Sigmoid colon (tissue), 7 donors: ENCODE data around the gene FAM118B. TPM values are rescaled to one million over a fixed set of nuclear protein-coding genes. Genes with fewer than 3 reads are reported as not detected.

Source experiments
- DNase-seq: peaks from one replicate; pipeline ENCODE4 v3.0.0-alpha.2; 2019
- H3K27ac ChIP-seq, 4 donors: fragments of 200-600 bp; sonication (generic); one replicate each; pipeline ENCODE4 v1.5.1; 2016 to 2019; ENCODE audit warnings: mild to moderate bottlenecking in 1 of 4
- H3K27me3 ChIP-seq, 3 donors: fragments of 200-600 bp; sonication (generic); one replicate each; pipeline ENCODE4 v1.5.1; 2019; ENCODE audit warnings: mild to moderate bottlenecking in 1 of 3
- H3K36me3 ChIP-seq, 4 donors: fragments of 200-600 bp; sonication (generic); one replicate each; pipeline ENCODE4 v1.5.1; 2016 to 2019
- H3K4me1 ChIP-seq, 4 donors: fragments of 200-600 bp; sonication (generic); one replicate each; pipeline ENCODE4 v1.5.1; 2017 to 2019
- H3K4me3 ChIP-seq, 4 donors: fragments of 200-600 bp; sonication (generic); one replicate each; pipeline ENCODE4 v1.5.1; 2017 to 2019; ENCODE audit warnings: mild to moderate bottlenecking in 2 of 4, moderate library complexity in 1 of 4
- H3K9me3 ChIP-seq, 4 donors: fragments of 200-600 bp in 3 of 4; sonication (generic) in 3 of 4; one replicate each; pipeline versions ENCODE4 v1.5.1 to v1.6.1; 2013 to 2019
- CTCF ChIP-seq, 4 experiments: fragments of 450-650 bp in 3 of 4; fragments of 200-600 bp in 1 of 4; IDR thresholded peaks; one replicate each; pipeline ENCODE4 v1.5.1; 2016 to 2019; ENCODE audit warnings: antibody characterized with exemption in 4 of 4, mild to moderate bottlenecking in 3 of 4, moderate library complexity in 2 of 4
- EP300 ChIP-seq, 4 donors: sonication (generic); formaldehyde crosslinking; IDR thresholded peaks; one replicate each; pipeline ENCODE4 v1.6.1; 2017; ENCODE audit warnings: antibody characterized with exemption in 4 of 4
- POLR2A ChIP-seq, 2 donors: fragments of 450-650 bp; IDR thresholded peaks; one replicate each; pipeline ENCODE4 v1.6.1; 2016; ENCODE audit warnings: antibody characterized with exemption in 2 of 2, mild to moderate bottlenecking in 2 of 2, moderate library complexity in 2 of 2
- POLR2AphosphoS5 ChIP-seq, 4 donors: sonication (generic); formaldehyde crosslinking; IDR thresholded peaks; one replicate each; pipeline ENCODE4 v1.6.1; 2017; ENCODE audit warnings: antibody characterized with exemption in 4 of 4
- WGBS, 2 donors: extraction: QIAGEN DNeasy Blood & Tissue Kit; methylation state at CpG; one replicate each; pipeline ENCODE4 v1.1.7; 2013; 5-methylcytosine and 5-hydroxymethylcytosine counted together
- intact Hi-C: fragments of 100-400 bp; cut with DNase I; formaldehyde crosslinking; loops from one replicate; pipeline ENCODE4 v1.15.1; 2023
- polyA plus RNA-seq, 3 donors: library from polyadenylated mRNA; stranded (reverse); fragments of 200-250 nt; gene quantifications; one replicate each; pipeline ENCODE4 v1.2.3, GENCODE V29; 2013
- total RNA-seq, 4 donors: library from RNA; depleted of rRNA; stranded (reverse); fragments of >200 nt; gene quantifications; one replicate each; pipeline ENCODE4 v1.1.0, GENCODE V29; 2016
- donor health status: healthy with polysubstance abuse.
- donor health status: Bipolar disorder and iron deficiency.
- donor health status: healthy.

Gene FAM118B
- total and polyA plus RNA-seq, 7 donors, result 13.3 to 54.3 (median 22.2) TPM

DNA sequence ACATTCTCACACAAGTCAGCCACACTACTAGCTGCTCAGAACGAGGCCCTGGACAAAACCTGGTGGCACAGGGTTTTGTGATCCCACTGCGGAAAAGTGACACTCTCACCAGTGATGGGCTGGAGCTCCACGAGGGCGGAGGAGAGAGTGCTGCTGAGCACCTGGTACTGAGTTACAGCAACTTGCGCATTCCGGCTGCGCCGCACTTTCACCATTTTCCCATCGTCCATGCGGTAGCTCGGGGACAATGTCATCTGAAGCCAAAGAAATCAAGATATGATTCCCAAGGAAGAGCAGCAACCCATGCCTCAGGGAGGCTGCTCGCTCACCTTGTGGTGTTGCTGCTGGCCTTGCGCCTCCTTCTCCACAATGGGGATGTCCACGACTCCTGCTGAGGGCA is 6.2 kb upstream of the FAM118B start:
- DNase-seq, result no peak
- 96 to 97% methylated on average over 14 of the region's 14 CpGs for WGBS, 2 donors
- no peaks in the 10 kb centered on the region for H3K27me3 ChIP-seq
- intact Hi-C loops, result no loop called here
- peaks cover 40 to 89% (median 53%) of the 10 kb centered on the region in 4 donors for H3K36me3 ChIP-seq
- no peaks in the 10 kb centered on the region for H3K9me3 ChIP-seq
- H3K4me1 ChIP-seq, result peaks cover 0 to 3% (median under 1%) of the 10 kb centered on the region in 4 donors
- H3K27ac ChIP-seq, result no peak overlapping the region
- TF ChIP-seq EP300 (IDR thresholded peaks at IDR 0.05), result no peak
- TF ChIP-seq CTCF (IDR thresholded peaks at IDR 0.05), result no peak
- no peak for TF ChIP-seq POLR2AphosphoS5 (IDR thresholded peaks at IDR 0.05)
- no peak for TF ChIP-seq POLR2A (IDR thresholded peaks at IDR 0.05)
- no peak overlapping the region for H3K4me3 ChIP-seq

- DNase-seq, result no peak
- TF ChIP-seq POLR2AphosphoS5 (IDR thresholded peaks at IDR 0.05) (no peak), CTCF (IDR thresholded peaks at IDR 0.05) (no peak), EP300 (IDR thresholded peaks at IDR 0.05) (no peak), POLR2A (IDR thresholded peaks at IDR 0.05) (no peak)
- WGBS, 2 donors, result 90 to 95% methylated on average over 2 of the region's 2 CpGs
- intact Hi-C loops, result no loop called here
- peaks cover 0 to 21% (median 16%) of the 10 kb centered on the region in 4 donors for H3K4me1 ChIP-seq
- no peaks in the 10 kb centered on the region for H3K27me3 ChIP-seq
- no peak overlapping the region for H3K4me3 ChIP-seq
- no peaks in the 10 kb centered on the region for H3K9me3 ChIP-seq
- H3K27ac ChIP-seq, result no peak overlapping the region
- H3K36me3 ChIP-seq, result peaks cover 31 to 64% (median 36%) of the 10 kb centered on the region in 4 donors
These were observed 3.7 kb upstream of the FAM118B start for GRCh38 chr11:126207896-126208295.

DNA sequence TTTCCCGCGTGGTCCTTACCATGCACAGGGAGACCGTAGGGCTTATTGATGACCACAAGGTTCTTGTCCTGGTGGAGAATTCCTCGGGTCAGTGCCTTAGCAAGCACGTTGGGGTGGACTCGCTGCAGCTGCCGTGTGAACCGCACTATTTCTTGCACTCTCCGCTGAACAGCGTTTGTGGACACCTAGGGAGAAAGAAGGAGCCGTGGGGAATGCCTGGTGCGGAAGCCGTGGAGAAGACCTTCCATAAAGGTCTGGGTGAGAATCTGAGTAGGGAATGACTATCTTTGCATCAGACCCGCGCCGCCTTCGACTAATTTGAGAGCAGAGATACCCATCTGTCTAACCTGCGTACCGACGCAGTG is 729 bp upstream of the FAM118B start:
- Histone ChIP-seq H3K36me3 (peaks cover 3 to 34% (median 12%) of the 10 kb centered on the region in 4 donors), H3K27ac (peak overlapping the region; percentile 74 to 78 (median 76)), H3K9me3 (no peaks in the 10 kb centered on the region), H3K27me3 (no peaks in the 10 kb centered on the region), H3K4me1 (peaks cover 0 to 28% (median 21%) of the 10 kb centered on the region in 4 donors), H3K4me3 (peak overlapping the region; percentile 66 to 92 (median 76))
- TF ChIP-seq POLR2AphosphoS5 (IDR thresholded peaks at IDR 0.05) (no peak), EP300 (IDR thresholded peaks at IDR 0.05) (no peak), POLR2A (IDR thresholded peaks at IDR 0.05) (no peak), CTCF (IDR thresholded peaks at IDR 0.05) (no peak)
- intact Hi-C loops, result loop anchor here (2.0 kb wide), 1 partner anchor 58 kb away; the partner anchor contains the start of genes FOXRED1 and SRPRA
- no peak for DNase-seq
- WGBS, 2 donors, result 5 to 6% methylated on average over 20 of the region's 20 CpGs

DNA sequence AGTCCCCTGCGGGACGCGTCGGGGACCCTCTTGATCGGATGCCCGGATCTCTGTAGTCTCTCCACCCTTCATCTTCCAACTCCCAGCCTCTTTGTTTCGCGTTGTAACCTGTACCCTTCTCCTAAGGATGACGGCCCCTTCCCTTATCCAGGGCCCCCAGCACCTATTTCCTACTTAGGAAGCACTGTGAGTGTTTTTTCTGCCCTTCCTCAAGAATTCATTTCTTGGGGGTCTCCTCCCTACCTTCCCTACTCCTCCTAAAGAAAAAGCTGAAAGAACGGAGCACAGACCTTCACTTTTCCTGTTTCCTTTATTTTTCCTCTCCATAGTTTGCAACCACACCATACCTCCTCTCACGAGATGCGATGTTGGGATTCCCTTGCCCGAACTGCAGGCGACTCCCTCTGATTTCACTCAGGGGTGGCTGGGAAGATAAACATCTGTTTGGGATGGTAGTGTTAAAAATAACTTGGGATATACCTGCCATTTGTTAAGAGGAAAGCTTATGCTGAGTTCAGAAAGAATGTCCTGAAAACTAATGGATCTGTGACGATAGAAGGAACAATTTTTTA is 593 bp downstream of the FAM118B start:
- DNase-seq, result no peak
- peak overlapping the region; percentile 66 to 92 (median 76) for H3K4me3 ChIP-seq
- WGBS, 2 donors, result 1 to 3% methylated on average over 15 of the region's 15 CpGs
- intact Hi-C loops, result no loop called here
- no peaks in the 10 kb centered on the region for H3K9me3 ChIP-seq
- peak overlapping the region; percentile 74 to 78 (median 76) for H3K27ac ChIP-seq
- H3K4me1 ChIP-seq, result peaks cover 0 to 28% (median 21%) of the 10 kb centered on the region in 4 donors
- peaks cover 0 to 24% (median 9%) of the 10 kb centered on the region in 4 donors for H3K36me3 ChIP-seq
- no peaks in the 10 kb centered on the region for H3K27me3 ChIP-seq
- TF ChIP-seq POLR2AphosphoS5 (IDR thresholded peaks at IDR 0.05), result no peak
- TF ChIP-seq EP300 (IDR thresholded peaks at IDR 0.05), result no peak
- TF ChIP-seq CTCF (IDR thresholded peaks at IDR 0.05), result no peak
- no peak for TF ChIP-seq POLR2A (IDR thresholded peaks at IDR 0.05)
